GM12878 (cell line): ENCODE results near the gene PPP2R5C. TPM values are rescaled to one million over a fixed set of nuclear protein-coding genes. Genes with fewer than 3 reads are reported as not detected.
"Not testable (repeated sequence)": the region's sequence is repeated elsewhere in the genome, so short reads cannot be mapped to it uniquely, and the experiment has no call there.

Experiments used
- ATAC-seq: fragments of 200-7000 bp; cut with Tn5 transposase; 3 replicates; pipeline ENCODE4 v1.9.1; 2020; ENCODE audit warnings: mild to moderate bottlenecking, moderate library complexity
- BruUV-seq: library from RNA; stranded (reverse); fragments of 400-500 nt; replicated peaks from 2 replicates; lab custom pipeline; 2021; lab: Mats Ljungman, UMichigan
- CTCF ChIA-PET: fragments of 300-600 bp; sonication (Branson Sonifier 250); formaldehyde crosslinking; extraction: SDS; loops from one replicate; lab custom pipeline; 2021; ENCODE audit warnings: inconsistent platforms; lab: Yijun Ruan, JAX
- POLR2A ChIA-PET: fragments of 350-600 bp; formaldehyde crosslinking; extraction: SDS; loops from one replicate; lab custom pipeline; 2021; ENCODE audit warnings: inconsistent platforms; lab: Charles Lee
- RAD21 ChIA-PET: fragments of 300-600 bp; sonication (Branson Sonifier 250); formaldehyde crosslinking; loops from one replicate; lab custom pipeline; 2023; ENCODE audit warnings: antibody characterized with exemption; ENCODE audit not compliant: unreplicated experiment; lab: Charles Lee
- SMC1A ChIA-PET: fragments of 300-600 bp; sonication (Branson Sonifier 250); formaldehyde crosslinking; loops from one replicate; lab custom pipeline; 2023; ENCODE audit not compliant: unreplicated experiment, uncharacterized antibody; lab: Charles Lee
- DNase-seq: peaks from one replicate; pipeline ENCODE4 v3.0.0-alpha.2; 2011; ENCODE audit warnings: low read depth, low spot score
- FAIRE-seq: peaks from 3 replicates; lab custom pipeline; 2011; peaks lifted over from hg19 to GRCh38; lab: Jason Lieb, UNC
- H2AFZ ChIP-seq: 2 replicates; pipeline ENCODE4 v1.6.0; 2011; ENCODE audit warnings: low read depth, low read length, control low read depth; ENCODE audit not compliant: control insufficient read depth
- H3K27ac ChIP-seq: 2 replicates; pipeline ENCODE4 v1.5.1; 2011; ENCODE audit warnings: control low read depth; ENCODE audit not compliant: control insufficient read depth, insufficient read depth
- H3K27me3 ChIP-seq, 2 experiments: replicated peaks in 1 of 2; 2 replicates each; pipeline versions ENCODE4 v1.6.0 to v1.6.1; 2011; ENCODE audit warnings: low read length in 1 of 2; ENCODE audit not compliant: control insufficient read depth in 2 of 2, insufficient read depth in 2 of 2
- H3K36me3 ChIP-seq, 2 experiments: 2 replicates each; pipeline ENCODE4 v1.5.1; 2011; ENCODE audit warnings: low read length in 1 of 2; ENCODE audit not compliant: control insufficient read depth in 2 of 2, insufficient read depth in 2 of 2
- H3K4me1 ChIP-seq: 2 replicates; pipeline ENCODE4 v1.6.1; 2011; ENCODE audit warnings: mild to moderate bottlenecking, low read length, moderate library complexity, mixed read lengths; ENCODE audit not compliant: control insufficient read depth, insufficient read depth
- H3K4me2 ChIP-seq: 2 replicates; pipeline ENCODE4 v1.6.0; 2011; ENCODE audit warnings: control low read depth; ENCODE audit not compliant: control insufficient read depth, insufficient read depth
- H3K4me3 ChIP-seq: fragments of 200-600 bp; sonication (generic); 2 replicates; pipeline ENCODE4 v1.5.1; 2016
- H3K79me2 ChIP-seq: 2 replicates; pipeline ENCODE4 v1.6.0; 2011; ENCODE audit warnings: low read length; ENCODE audit not compliant: control insufficient read depth, insufficient read depth
- H3K9ac ChIP-seq: 2 replicates; pipeline ENCODE4 v1.8.0; 2011; ENCODE audit warnings: low read length, control low read depth, mixed read lengths; ENCODE audit not compliant: control insufficient read depth, insufficient read depth
- H3K9me3 ChIP-seq: replicated peaks from 3 replicates; pipeline ENCODE4 v1.5.1; 2011; ENCODE audit warnings: mild to moderate bottlenecking, low read length; ENCODE audit not compliant: control insufficient read depth, insufficient read depth
- H4K20me1 ChIP-seq: 2 replicates; pipeline ENCODE4 v1.6.0; 2011; ENCODE audit not compliant: control insufficient read depth, insufficient read depth
- GATAD2B ChIP-seq: fragments of 450-650 bp; conservative IDR thresholded peaks from 2 replicates; pipeline ENCODE4 v1.6.1; 2017; ENCODE audit warnings: low read depth, mild to moderate bottlenecking, moderate library complexity
- MEF2A ChIP-seq: IDR thresholded peaks from 2 replicates; pipeline ENCODE4 v1.6.1; 2011; ENCODE audit warnings: low read depth, mild to moderate bottlenecking, low read length, moderate library complexity; ENCODE audit not compliant: insufficient read depth
- TBL1XR1 ChIP-seq: IDR thresholded peaks from 2 replicates; pipeline ENCODE4 v1.6.1; 2012; ENCODE audit warnings: low read depth, low read length, improper control_type of control experiment
- ZSCAN29 ChIP-seq: fragments of 450-650 bp; IDR thresholded peaks from 2 replicates; pipeline ENCODE4 v1.6.1; 2017; ENCODE audit warnings: mild to moderate bottlenecking, moderate library complexity
- WGBS: methylation state at CpG from one replicate; pipeline ENCODE4 v1.1.6; 2016; ENCODE audit warnings: low lambda C conversion rate; ENCODE audit not compliant: insufficient replicate concordance, insufficient coverage; ENCODE audit errors: missing lambda C conversion rate; 5-methylcytosine and 5-hydroxymethylcytosine counted together
- in situ Hi-C: fragments of 300-500 bp; cut with MboI; formaldehyde crosslinking; loops from 9 replicates; pipeline ENCODE4 v1.14.3; 2018; ENCODE audit warnings: mixed read lengths
- intact Hi-C: fragments of 100-400 bp; cut with micrococcal nuclease; formaldehyde crosslinking; loops from one replicate; pipeline ENCODE4 v1.14.2; 2022; ENCODE audit not compliant: unreplicated experiment
- polyA plus RNA-seq, 11 experiments: library from polyadenylated mRNA; depleted of rRNA in 4 of 11; unstranded in 6 of 11; stranded (reverse) in 5 of 11; fragments of >200 nt; fragmentation: Nextera tagmentation in 4 of 11; fragmentation: Illumina TruSeq in 1 of 11; extraction: Ambion mirVana in 4 of 11; extraction: Trizol in 1 of 11; gene quantifications; 1 replicate in 1 of 11; 2 replicates in 10 of 11; pipeline versions ENCODE4 v1.2.1 to v1.2.3, GENCODE V29; 2011 to 2016; ENCODE audit warnings: inconsistent platforms in 2 of 11, missing spikeins in 2 of 11, low read depth in 1 of 11
- total RNA-seq, 4 experiments: library from RNA; depleted of rRNA in 3 of 4; stranded (reverse); fragments of >200 nt in 3 of 4; fragmentation: Illumina TruSeq in 1 of 4; extraction: Trizol in 1 of 4; gene quantifications; 2 replicates each; pipeline versions ENCODE4 v1.2.1 to v1.2.3, GENCODE V29; 2013 to 2021
- TF ChIP-seq, protein P1 (sequence below), 3 experiments: IDR thresholded peaks in 2 of 3; conservative IDR thresholded peaks in 1 of 3; 2 replicates each; pipeline ENCODE4 v1.5.1; 2011; ENCODE audit warnings: low read depth in 3 of 3, low read length in 3 of 3, mild to moderate bottlenecking in 3 of 3, control low read depth in 2 of 3, moderate library complexity in 2 of 3, inconsistent platforms in 1 of 3, mixed read lengths in 1 of 3; ENCODE audit not compliant: control insufficient read depth in 2 of 3, insufficient read depth in 1 of 3; ENCODE audit errors: extremely low read depth in 1 of 3

The PPP2R5C gene
- total and polyA plus RNA-seq, 10 of the 15 experiments (the other 5 are each of a cell fraction or from before 2014, with no cell fraction given): 106 to 199 (median 144) TPM

DNA sequence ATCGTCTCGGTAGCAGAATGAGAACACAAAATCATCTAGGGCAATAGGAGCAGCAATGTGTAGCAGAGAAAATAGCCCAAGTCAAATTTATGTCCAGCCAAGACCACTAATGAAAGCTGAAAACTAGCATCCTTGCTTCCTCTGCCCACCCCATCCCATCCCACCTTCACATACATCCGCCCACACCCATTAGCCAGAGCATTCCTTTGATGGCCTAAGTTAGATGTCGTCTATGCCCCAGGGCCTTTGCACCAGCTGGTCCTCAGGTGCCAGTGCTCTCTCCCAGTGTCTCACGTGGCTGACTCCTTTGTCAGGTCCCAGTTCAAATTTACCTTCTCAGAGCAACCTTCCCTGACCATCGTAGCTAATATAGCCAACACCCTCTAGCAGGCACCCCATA is 17.8 kb upstream of the PPP2R5C start (continued):
- no peak for TF ChIP-seq GATAD2B
- TF ChIP-seq ZSCAN29: no peak
- TF ChIP-seq MEF2A: no peak
- no peak for TF ChIP-seq TBL1XR1
- TF ChIP-seq, protein P1, sequence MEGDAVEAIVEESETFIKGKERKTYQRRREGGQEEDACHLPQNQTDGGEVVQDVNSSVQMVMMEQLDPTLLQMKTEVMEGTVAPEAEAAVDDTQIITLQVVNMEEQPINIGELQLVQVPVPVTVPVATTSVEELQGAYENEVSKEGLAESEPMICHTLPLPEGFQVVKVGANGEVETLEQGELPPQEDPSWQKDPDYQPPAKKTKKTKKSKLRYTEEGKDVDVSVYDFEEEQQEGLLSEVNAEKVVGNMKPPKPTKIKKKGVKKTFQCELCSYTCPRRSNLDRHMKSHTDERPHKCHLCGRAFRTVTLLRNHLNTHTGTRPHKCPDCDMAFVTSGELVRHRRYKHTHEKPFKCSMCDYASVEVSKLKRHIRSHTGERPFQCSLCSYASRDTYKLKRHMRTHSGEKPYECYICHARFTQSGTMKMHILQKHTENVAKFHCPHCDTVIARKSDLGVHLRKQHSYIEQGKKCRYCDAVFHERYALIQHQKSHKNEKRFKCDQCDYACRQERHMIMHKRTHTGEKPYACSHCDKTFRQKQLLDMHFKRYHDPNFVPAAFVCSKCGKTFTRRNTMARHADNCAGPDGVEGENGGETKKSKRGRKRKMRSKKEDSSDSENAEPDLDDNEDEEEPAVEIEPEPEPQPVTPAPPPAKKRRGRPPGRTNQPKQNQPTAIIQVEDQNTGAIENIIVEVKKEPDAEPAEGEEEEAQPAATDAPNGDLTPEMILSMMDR (IDR thresholded peaks at IDR 0.05 in 2 of 3, conservative IDR thresholded peaks at IDR 0.05 in 1 of 3; ENCODE audit: control insufficient read depth in 2 of 3, extremely low read depth in 1 of 3, insufficient read depth in 1 of 3, low read depth in 3 of 3, low read length in 3 of 3): no peak
- TF ChIP-seq, all 136 proteins: peak for 0

DNA sequence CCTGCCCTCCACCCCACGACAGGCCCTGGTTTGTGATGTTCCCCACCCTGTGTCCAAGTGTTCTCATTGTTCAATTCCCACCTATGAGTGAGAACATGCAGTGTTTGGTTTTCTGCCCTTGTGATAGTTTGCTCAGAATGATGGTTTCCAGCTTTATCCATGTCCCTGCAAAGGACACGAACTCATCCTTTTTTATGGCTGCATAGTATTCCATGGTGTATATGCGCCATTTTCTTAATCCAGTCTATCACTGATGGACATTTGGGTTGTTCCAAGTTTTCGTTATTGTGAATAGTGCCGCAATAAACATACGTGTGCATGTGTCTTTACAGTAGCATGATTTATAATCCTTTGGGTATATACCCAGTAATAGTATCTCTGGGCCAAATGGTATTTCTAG is 17.1 kb upstream of the PPP2R5C start:
- H3K4me1 ChIP-seq, SMC1A ChIA-PET, H3K4me2 ChIP-seq, H3K9me3 ChIP-seq, H3K27ac ChIP-seq, H3K79me2 ChIP-seq, DNase-seq, POLR2A ChIA-PET, H4K20me1 ChIP-seq, H3K36me3 ChIP-seq, BruUV-seq, FAIRE-seq, H3K4me3 ChIP-seq, RAD21 ChIA-PET, H2AFZ ChIP-seq, H3K9ac ChIP-seq, H3K27me3 ChIP-seq, intact Hi-C loops, in situ Hi-C loops, ATAC-seq: not testable (repeated sequence)
- 53% methylated on average over 6 of the region's 6 CpGs for WGBS
- CTCF ChIA-PET: interaction anchor here (0.6 kb wide), 1 partner anchor 308 kb away, joined by 8 read pairs; no protein-coding TSS in a partner anchor

DNA sequence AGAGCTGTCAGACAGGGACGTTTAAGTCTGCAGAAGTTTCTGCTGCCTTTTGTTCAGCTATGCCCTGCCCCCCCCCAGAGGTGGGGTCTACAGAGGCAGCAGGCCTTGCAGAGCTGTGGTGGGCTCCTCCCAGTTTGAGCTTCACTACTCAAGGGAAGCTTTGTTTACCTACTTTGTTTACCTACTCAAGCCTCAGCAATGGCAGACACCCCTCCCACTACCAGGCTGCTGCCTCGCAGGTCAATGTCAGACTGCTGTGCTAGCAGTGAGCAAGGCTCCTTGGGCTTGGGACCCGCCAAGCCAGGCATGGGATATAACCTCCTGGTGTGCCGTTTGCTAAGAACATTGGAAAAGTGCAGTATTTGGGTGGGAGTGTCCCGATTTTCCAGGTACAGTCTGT is 11.8 kb upstream of the PPP2R5C start:
- BruUV-seq, H3K9ac ChIP-seq, ATAC-seq, H3K27ac ChIP-seq, H3K4me3 ChIP-seq, intact Hi-C loops, H3K4me2 ChIP-seq, RAD21 ChIA-PET, DNase-seq, H3K9me3 ChIP-seq, H3K27me3 ChIP-seq, H3K4me1 ChIP-seq, FAIRE-seq, H2AFZ ChIP-seq, SMC1A ChIA-PET, H3K36me3 ChIP-seq, CTCF ChIA-PET, H3K79me2 ChIP-seq, H4K20me1 ChIP-seq: not testable (repeated sequence)
- WGBS: 17% methylated on average over 5 of the region's 5 CpGs
- POLR2A ChIA-PET: interaction anchor here (0.7 kb wide), 1 partner anchor 53 kb away, joined by 3 read pairs; no protein-coding TSS in a partner anchor
- in situ Hi-C loops: loop anchor here (25.0 kb wide), 1 partner anchor 563 kb away; the partner anchor contains the start of genes MOK and ZNF839
